Measurements from ENCODE around the gene STRIP2. TPM values are rescaled to one million over a fixed set of nuclear protein-coding genes. Genes with fewer than 3 reads are reported as not detected.

STRIP2 gene
- total and polyA plus RNA-seq, 11 donors: 7.6 to 43.7 (median 18.2) TPM

- no peak for TF ChIP-seq CTCF (IDR thresholded peaks at IDR 0.05)
- no peak for TF ChIP-seq POLR2A (IDR thresholded peaks at IDR 0.05)
- no peaks in the 10 kb centered on the region for H3K9me3 ChIP-seq
- peak overlapping the region in 1 of 12 donors; percentile 55 for H3K27ac ChIP-seq
- peaks cover 0 to 46% (median 16%) of the 10 kb centered on the region in 9 donors for H3K36me3 ChIP-seq
- peaks cover 0 to 21% (median 0%) of the 10 kb centered on the region in 12 donors for H3K4me1 ChIP-seq
- no peaks in the 10 kb centered on the region for H3K27me3 ChIP-seq
- intact Hi-C loops (cut with DNase I): no loop called here
- no peak for ATAC-seq
- no peak overlapping the region for H3K4me3 ChIP-seq
- 83 to 89% (median 85%) methylated on average over 4 of the region's 4 CpGs for WGBS, 4 donors
- DNase-seq: no peak
These were observed 11.5 kb upstream of the STRIP2 start for GRCh38 chr7:129422727-129423126.

GRCh38 chr7:129423700-129424410 lies 10.4 kb upstream of the STRIP2 start:
- TF ChIP-seq CTCF (IDR thresholded peaks at IDR 0.05) (no peak), POLR2A (IDR thresholded peaks at IDR 0.05) (no peak)
- ATAC-seq (no peak), DNase-seq (no peak)
- 96 to 100% (median 98%) methylated on average over 2 of the region's 2 CpGs for WGBS, 4 donors
- intact Hi-C loops (cut with DNase I): no loop called here
- Histone ChIP-seq H3K4me3 (no peak overlapping the region), H3K36me3 (peaks cover 0 to 46% (median 16%) of the 10 kb centered on the region in 9 donors), H3K27me3 (no peaks in the 10 kb centered on the region), H3K27ac (no peak overlapping the region), H3K4me1 (peaks cover 0 to 21% (median 0%) of the 10 kb centered on the region in 12 donors), H3K9me3 (no peaks in the 10 kb centered on the region)

- no peaks in the 10 kb centered on the region for H3K9me3 ChIP-seq
- TF ChIP-seq CTCF (IDR thresholded peaks at IDR 0.05): no peak
- no peak for TF ChIP-seq POLR2A (IDR thresholded peaks at IDR 0.05)
- peaks cover 0 to 46% (median 16%) of the 10 kb centered on the region in 9 donors for H3K36me3 ChIP-seq
- no peak overlapping the region for H3K4me3 ChIP-seq
- no peak overlapping the region for H3K27ac ChIP-seq
- ATAC-seq (no peak), DNase-seq (no peak)
- peaks cover 0 to 20% (median 0%) of the 10 kb centered on the region in 12 donors for H3K4me1 ChIP-seq
- no peaks in the 10 kb centered on the region for H3K27me3 ChIP-seq
- intact Hi-C loops (cut with DNase I): no loop called here
These were observed 7.8 kb upstream of the STRIP2 start for GRCh38 chr7:129426482-129426881.

- no peak overlapping the region for H3K27ac ChIP-seq
- H3K36me3 ChIP-seq: peaks cover 0 to 44% (median 16%) of the 10 kb centered on the region in 9 donors
- DNase-seq (no peak), ATAC-seq (no peak)
- H3K27me3 ChIP-seq: peaks cover 0 to 6% (median 0%) of the 10 kb centered on the region in 9 donors
- no peaks in the 10 kb centered on the region for H3K9me3 ChIP-seq
- intact Hi-C loops (cut with DNase I): no loop called here
- H3K4me3 ChIP-seq: no peak overlapping the region
- peaks cover 0 to 11% (median 0%) of the 10 kb centered on the region in 12 donors for H3K4me1 ChIP-seq
- TF ChIP-seq POLR2A (IDR thresholded peaks at IDR 0.05) (no peak), CTCF (IDR thresholded peaks at IDR 0.05) (no peak)
- WGBS, 4 donors: 24 to 61% (median 48%) methylated on average over 2 of the region's 2 CpGs
These were observed 6.6 kb upstream of the STRIP2 start for GRCh38 chr7:129427526-129428045.
